Measurements from ENCODE around the gene MAML2.

The MAML2 gene

DNA sequence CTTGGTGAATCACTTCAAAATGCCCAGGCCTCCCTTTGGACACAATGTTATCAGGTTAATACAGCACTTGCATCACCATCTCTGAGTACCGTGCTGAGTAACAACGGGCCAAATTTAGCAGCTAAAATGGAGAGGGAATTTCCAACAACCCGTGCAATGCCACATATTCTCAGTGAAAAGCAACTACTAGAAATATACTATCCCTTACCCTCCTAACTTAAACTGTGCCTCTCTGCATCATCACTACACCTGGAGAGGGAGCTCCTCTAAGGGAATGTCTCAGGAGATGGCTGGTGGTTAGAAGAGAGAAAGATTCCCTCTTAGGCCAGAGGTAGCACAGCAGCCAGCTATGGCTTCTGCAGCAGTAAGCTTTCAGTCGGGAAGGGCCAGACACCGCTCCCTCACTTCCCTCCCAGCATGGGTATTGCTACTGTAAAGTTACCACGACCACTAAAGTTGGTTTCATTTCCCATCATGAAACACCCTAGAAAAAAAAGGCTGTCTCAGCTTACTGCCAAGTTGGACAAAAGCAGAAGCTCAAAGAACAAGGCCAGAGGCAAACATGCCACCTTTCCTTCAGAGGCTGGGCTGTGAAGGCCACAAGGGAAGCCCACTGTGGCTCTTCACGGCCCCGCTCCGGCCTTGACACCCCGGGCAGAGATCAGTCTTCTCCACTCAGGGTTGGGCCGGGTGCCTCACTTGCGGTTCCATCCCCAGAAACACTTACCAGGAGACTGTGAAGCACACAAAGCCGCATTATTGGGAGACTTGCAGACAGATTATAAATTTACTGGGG lies 3.9 kb downstream of the MAML2 start:
- peak; percentile 56 for DNase-seq

DNA sequence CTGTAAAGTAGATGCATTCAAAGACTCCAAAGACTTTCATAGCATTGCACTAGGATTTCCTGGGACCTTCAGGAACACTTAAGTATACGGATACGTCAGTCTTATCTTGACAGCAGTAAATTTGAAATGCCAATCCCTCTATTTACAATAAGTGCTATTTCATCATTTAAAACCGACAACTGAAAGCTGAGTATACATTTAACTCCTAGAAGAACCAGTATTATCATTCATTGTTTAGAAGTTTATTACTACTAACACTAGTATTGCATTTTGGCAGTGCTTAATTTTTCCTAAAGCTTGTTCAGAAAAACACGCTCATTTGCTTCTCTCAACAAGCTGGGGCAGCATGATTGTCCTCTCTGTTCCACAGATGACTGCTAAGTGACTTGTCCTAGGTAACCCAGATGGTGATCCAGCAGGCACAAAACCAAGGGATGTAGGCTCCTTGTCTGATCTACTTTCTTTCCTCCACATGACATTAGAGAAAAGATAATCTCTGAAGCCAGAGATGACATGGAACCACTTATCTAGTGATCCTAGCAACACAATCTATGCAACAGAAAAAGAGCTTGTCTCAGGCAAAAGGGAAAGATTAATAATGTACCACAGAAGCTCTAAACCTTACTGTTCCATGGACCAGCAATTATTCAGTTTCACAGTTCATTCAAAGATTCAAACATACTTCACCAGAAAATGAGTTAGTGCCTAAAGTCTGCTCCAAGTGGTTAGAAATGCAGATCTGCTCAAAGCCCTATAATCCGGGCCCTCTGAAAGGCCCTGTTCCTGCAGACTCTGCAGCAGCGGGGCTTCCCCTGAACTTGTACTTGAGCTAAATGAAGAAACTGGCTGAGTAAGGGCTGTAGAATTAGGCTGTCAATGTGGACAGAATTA lies 5.2 kb downstream of the MAML2 start:
- peak; percentile 58 for DNase-seq

DNA sequence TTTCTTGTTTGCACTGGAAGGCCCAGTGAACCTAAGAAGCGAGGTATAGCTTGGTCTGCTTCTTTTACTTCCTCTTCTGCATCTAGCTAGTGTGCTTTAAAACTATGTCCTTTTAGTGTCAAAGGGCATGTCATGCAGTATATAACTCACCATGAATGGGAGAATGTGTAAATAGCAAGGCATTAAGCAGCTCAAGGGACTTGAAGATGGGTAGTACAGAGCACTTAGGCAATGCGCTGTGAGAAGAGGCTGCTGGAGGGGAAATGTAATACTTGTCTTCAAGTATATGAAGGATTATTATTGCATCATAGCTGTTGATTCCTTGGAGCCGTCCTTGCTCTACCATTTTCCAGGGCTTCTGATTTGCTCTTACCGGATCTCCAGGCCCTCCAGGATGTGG lies 7.6 kb downstream of the MAML2 start:
- no peak for DNase-seq

DNA sequence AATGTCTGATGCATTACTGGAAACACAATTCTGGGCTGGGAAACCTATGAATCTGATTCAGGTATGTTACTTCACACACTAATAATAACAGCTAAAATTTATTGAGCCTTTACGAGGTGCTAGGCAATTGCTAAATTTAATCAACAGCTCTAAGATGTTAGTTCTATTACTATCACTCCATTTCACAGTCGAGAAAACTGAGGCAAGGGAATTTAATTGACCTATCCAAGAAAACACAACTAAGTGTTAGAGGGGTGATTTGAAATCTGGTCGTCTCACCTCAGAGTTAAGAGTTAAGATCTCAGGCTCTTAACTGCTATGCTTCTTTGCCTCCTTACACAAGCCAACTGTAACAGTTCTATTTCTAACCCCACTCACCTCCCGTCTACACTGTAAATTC lies 8.8 kb downstream of the MAML2 start:
- no peak for DNase-seq

DNA sequence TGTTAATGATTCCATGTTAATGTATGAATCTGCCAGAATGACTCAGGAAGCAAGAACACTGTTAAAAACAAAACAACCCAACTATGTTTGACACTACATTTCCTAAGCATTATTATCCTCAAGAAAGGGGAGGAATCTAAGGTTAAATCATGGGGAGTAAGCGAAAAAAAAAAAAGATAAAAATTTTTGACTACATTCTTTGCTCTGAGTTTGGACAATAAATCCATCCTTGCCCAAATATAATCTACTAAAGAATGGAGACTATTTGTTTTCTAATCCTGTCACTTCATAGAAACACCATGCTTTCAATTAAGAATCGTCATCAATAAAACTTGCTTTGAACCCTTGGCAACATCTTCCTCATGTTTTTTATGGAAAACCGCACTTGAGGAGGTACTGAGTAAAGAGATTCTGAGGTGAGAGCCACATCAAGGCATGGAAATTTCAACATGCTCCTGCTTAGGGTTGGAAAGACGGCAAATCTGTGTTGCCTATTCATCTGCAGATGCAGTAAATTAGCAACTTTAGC lies 9.7 kb downstream of the MAML2 start:
- DNase-seq: no peak

DNA sequence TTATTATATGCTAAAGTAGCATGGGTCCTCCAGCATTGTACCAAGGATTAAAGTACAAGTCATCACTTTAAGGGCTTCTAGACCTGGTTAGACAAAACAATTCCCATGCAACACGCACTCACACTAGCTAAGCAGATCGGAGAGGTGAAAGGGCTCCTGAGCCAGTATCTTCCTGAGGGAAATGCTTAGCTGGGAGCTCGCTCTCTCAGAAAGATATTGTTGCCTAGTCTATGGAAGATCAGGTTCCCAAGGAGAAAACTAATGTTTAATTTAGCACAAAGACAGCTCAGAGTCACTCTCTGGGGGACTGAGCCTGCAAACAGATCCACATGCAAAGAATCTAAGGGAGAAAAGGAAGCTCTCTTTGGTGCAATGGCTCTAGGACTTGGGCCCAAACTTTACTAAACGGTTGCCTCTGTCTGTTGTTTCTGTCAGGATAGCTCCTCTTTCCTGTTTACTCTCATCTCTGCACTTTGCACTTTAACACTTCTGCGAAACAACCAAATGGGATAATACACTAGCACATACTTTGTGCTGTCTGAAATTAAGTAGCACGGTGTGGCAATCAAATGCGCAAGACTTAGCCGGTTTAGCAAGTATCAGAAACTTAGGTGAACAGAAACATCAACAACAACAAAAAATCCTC lies 10.7 kb downstream of the MAML2 start:
- DNase-seq: no peak

DNA sequence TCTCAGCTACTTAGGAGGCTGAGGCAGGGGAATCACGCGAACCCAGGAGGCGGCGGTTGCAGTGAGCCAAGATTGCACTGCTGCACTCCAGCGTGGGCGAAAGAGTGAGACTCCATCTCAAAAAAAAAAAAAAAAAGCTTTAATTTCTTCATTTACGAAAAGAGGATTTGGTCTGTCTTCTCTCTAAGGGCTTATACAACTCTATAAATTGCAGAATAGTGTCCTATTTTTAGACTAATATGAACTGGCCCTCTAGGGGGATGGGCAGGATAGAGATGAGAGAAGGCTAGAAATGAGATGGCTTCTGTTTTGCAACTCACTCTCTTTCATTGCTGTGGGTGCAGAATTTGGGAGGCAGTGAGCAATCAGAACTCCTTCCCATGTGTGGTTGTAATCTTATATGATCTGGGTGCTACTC lies 11.3 kb downstream of the MAML2 start:
- no peak for DNase-seq

DNA sequence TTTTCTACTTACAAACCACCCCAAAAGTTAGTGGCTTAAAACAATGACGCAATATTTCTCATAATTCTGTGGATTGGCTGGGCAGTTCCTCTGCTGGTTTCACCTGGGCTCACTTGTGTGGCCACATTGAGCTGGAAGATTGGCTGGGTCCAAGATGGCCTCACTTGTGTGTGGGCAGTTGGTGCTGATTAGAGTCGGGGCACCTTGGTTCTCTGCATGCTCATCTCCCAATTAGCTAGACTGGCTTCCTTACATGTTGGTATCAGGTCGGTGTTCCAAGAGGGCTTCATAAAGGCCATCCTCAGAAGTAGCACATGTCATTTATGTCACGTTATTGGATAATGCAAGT lies 12.5 kb downstream of the MAML2 start:
- DNase-seq: no peak

DNA sequence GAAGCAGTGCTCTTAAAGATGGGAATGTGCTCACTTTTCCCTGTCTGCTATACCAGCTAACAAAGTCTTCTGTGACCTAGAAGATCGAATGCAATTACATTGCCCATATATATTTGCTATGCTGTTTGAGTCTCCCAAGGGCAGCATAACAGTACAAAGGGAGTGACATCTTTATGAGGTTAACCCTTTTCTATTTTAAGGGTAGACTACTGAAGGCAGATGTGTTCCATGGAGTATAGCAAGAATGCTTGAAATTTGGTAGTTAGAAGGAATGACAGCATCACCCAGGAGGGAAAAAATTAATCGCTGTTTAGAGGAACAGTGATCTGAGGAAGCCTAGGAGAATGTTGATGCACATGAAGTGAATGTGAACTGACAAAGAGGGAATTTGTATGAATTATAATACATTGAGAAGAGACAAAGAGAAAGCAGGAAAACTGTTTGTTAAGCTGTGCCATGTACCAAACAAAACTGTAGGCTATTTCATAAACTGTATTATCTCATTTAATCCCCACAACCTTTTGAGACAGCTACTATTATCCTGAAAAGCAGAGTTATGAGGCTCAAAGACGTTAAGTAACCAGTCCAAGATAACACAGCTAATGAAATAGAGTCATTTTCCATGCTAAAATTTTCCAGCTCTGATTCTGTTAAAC lies 13.0 kb downstream of the MAML2 start:
- no peak for DNase-seq

DNA sequence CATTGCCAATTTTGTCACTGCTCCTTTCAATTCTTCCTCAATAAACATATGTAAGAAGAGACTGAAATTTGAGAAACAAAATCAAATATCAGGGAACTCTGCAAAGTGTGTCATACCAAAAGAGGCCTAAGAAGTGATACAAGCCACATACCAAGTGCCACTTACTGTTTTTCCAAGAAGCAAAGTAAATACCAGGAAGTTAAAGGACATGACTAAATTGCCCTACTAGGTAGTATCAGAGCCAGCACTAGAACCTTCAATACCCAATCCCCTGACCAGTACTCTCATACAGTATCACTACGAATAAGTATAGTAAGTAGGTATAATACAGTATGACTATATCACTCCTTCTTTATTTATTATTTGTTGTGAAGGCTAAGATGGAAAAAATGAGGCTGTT lies 13.6 kb downstream of the MAML2 start:
- no peak for DNase-seq

DNA sequence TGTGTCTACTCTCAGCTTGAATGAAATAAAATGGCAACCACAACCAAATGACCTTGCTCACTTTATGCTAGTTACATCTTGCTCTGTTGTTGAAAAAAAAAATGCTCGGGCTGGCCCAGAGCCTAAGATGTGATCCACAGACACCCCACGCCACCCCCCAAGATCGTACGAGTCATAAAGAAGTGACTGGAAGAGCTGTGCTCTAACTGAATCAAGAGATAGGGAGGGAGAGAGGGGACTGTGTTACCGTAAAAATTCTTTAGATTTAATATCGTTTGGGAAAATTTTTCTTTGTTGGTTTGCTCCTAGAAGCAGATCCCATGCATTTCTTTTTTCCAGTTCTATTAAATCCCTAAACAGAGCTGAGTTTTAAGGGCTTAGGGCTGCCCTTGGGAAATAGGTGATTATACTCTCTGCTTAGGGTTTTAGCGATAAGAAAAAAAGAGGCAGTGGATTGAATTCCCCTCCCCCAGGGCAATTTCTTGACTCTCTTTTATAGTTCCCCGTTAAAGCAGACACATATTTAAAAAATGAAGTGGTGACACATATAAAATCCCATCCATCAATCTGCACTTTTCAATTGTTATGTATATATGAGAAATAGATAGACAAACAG lies 14.5 kb downstream of the MAML2 start:
- DNase-seq: peak; percentile 19

DNA sequence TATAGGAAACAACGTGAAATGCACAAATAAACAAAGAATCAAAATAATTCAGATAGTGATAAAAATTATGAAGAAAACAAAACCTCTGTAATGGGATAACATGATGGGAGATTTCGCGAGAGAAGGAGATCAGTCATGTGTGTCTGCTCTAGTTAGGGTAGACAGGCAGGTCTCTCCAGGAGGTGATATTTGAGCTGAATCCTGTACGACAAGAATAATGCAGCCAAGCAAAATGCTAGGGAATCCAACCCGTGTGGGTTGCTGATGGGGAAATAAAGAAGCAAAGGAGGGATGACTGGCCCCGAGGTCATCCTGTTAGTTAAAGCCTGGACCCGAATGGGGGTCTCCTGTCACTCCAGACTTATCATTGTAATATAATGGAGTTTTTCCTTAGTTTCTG lies 16.0 kb downstream of the MAML2 start:
- DNase-seq: no peak

DNA sequence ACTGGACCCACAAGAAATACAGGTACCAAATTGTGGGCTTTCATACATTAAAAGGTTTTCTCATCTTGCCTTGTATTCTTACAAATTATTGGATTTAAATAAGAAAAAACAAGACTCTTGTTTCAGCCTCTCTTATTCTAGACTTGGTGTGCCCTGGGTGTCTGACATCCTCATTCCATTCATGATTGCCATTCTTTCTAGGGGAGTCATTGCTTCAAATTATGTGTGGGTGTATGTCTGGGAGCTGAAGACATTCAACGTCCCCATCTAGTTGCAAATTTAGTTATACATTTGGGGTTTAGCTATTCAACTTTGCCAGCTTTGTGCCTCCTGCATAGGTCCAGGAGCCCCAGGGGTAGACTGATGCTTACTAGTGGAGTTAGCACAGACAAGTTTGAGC lies 18.1 kb downstream of the MAML2 start:
- no peak for DNase-seq

DNA sequence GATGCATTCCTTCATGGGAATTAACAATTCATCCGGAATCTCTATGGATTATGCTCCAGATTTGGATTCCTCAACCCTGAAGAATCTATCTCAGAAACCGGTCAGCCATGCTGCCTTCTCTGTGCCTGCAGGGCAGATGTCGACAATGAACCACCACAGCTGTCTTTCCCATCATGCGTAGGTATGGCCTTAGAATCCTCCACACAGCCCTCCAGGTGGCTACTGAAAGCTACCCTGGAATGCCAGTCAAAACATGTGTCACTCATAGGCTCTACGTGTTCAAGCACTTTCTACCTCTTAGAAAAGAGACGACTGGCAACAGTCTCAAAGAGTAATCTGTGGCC lies 19.4 kb downstream of the MAML2 start:
- DNase-seq: no peak

DNA sequence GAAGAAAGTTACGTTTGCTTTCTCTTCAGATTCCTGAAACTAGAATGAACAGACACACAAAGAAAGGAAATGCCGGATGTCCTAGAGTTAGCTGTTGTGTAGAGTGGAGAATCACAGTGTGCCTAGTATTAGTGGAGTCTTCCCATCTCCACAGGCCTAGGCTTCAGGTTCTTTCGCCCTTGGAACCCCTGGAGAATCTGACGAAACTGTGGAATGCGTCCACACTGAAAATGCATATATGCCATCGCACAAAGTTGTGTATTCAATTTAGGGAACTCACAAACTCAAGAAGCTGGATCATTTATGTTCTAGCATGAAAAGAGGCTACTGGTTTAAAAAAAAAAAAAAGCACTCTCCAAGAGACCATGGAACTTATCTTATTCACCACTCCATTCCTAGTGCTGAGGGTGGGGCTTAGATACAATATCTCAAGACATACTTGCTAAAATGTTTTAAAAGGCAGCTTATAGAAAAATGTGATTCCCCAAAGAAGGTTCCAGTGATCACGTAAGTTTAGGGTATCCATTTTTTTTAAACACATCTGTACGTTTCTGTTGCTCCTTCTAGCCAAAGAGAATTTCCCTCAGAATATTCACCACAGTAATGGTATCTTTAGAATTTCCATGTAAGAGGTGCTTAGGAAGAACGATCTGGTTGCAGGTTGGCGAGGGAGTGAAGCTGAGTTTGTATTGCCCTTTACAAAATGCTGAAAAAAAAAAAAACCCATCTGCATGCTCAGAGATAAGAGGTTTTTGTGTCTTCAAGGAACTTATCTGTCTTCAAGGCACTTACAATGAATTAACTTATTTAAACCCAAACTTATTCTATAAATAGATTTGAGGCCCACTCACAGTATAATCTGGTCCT lies 20.0 kb downstream of the MAML2 start:
- no peak for DNase-seq

DNA sequence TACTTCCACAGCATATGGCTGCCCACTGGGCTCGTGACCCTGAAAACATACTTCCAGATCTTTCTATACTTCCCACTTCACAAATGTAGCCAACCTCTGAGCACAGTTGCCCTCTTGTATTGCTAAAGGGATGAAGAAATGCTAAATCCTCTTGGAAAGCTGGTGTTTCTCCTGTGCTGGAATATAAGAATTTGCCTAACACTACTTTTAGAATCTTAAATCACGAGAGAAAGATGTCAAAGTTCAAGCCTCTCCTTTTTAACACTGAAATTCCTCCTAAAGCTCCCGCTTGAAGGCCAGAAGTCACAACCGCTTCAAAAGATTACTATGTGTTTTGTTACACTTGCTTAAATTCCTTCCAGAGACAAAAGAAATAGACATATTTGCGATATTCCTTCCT lies 21.9 kb downstream of the MAML2 start:
- no peak for DNase-seq

DNA sequence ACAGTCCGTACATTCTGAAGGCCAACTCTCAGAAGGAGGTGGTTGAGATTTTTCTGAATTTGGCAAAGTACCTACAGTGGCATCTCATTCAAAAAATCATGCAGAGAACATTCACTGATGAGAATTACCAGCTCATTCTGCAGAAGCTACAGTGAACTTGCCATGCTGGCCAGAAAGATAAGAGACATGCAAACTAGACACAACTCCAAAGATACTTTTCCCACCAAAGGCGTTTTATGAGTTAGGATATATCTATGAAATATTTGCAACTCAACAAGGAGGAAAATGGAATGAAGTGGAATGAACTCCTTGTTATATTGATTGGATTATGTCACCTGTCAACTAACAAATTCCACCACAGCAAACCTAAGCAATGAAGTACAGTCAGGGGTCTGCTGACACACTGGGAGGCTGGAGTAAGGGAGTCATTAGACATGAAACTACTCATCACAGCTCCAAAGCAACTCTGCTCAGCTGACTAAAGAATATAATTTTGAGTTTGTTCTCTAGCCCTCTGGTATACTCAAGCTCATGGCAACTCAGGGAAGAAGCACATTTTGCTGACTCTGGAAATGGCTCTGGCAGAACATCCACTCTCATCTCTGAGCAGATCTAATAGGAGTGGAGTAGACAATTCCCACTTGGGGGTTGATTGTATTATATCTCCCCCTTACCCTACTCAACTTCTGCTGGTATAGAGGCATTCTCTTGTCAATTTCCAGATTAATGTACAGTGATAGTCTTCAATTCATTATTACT lies 22.9 kb downstream of the MAML2 start:
- no peak for DNase-seq

DNA sequence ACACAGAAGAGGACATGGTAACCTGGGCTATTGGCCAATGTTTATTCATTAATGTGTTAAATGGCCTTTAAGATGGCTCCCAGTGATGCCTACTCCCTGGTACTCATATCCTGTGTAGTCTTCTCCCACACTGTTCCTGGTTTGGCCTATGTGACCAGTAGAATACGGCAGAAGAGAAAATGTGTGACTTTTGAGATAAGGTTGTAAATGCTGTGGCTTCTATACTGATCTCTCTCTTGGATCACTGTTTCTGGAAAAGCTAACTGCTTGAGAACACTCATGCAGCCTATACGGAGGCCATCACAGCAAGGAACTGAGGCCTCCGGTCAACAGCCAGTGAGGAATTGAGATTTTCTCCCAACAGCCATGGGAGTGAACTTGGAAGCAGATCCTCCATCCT lies 24.1 kb downstream of the MAML2 start:
- DNase-seq: no peak

DNA sequence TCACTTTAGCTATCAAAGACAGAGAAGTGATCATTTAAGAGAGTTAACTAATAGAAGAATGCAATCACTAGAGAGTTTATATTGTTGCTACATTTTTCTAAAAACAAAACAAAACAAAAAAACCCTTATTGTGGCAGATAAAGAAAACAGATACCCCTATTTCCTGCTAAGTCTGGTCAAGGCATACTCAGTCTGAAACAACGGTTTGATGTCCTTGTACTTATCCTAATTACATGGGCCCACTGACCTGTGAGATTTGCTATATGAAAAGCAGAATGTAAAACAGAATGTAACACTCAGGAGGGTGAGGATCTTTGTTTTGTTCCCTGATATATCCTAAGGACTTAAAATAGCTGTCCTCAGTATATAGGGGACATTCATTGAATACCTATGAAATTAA lies 24.6 kb downstream of the MAML2 start:
- DNase-seq: no peak

DNA sequence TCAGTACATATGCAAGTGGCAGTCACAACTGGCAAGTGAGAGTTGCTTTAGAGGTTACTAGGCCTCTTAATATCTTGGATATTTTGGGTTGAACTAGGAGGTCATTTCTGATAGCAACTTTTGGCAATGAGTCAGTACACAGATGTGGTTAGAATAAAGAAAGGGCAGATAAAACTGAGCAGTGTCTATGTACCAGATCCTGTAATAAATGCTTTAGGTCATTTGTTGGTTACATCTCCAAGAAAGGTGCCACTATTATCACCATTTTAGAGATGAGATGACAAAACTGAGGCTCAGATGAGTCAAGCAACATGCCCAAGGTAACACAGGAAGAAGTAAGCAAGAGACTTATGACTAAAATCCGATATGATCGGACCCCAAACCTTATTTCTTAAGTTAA lies 25.0 kb downstream of the MAML2 start:
- no peak for DNase-seq

DNA sequence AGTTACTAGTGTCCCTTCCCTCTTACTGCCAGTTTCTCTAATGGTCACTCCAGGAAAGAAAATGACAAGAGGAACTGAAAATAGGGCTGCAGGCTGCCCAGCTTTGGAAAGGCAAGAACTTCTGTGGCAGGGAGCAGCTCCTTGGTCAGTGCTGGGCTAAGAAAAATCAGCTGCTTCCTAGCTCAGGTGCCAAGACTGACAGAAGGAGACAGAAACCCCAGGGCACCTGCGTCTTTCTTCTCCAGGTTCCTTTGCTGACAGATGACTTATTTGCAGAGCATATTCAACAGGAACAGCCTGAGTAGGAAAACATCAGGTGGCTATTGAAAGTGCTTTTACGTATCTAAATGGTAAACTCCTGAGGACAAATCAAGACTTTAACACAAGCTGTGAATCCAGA lies 25.4 kb downstream of the MAML2 start:
- no peak for DNase-seq
